A673 (cell line): Measurements from ENCODE around the gene CLEC12A. TPM values are rescaled to one million over a fixed set of nuclear protein-coding genes. Genes with fewer than 3 reads are reported as not detected.
"Not testable (repeated sequence)": the region's sequence is repeated elsewhere in the genome, so short reads cannot be mapped to it uniquely, and the experiment has no call there.

Experiments
- BruUV-seq: library from RNA; stranded (reverse); fragments of 400-500 nt; replicated peaks from 2 replicates; lab custom pipeline; 2021; lab: Mats Ljungman, UMichigan
- CTCF ChIA-PET: fragments of 300-600 bp; sonication (Branson Sonifier 250); formaldehyde crosslinking; loops from one replicate; lab custom pipeline; 2022; ENCODE audit warnings: antibody characterized with exemption; lab: Charles Lee
- POLR2A ChIA-PET: fragments of 300-600 bp; sonication (Branson Sonifier 250); formaldehyde crosslinking; loops from one replicate; lab custom pipeline; 2022; ENCODE audit warnings: antibody characterized with exemption; ENCODE audit not compliant: low non-redundant PET; lab: Charles Lee
- DNase-seq: peaks from one replicate; pipeline ENCODE4 v3.0.0-alpha.2; 2015; ENCODE audit warnings: low spot score
- H3K27ac ChIP-seq: fragments of 200-600 bp; sonication (generic); 2 replicates; pipeline ENCODE4 v1.5.1; 2016; ENCODE audit warnings: mixed run types, low read depth, mild to moderate bottlenecking, mixed read lengths, antibody characterized with exemption, low read length; ENCODE audit not compliant: poor library complexity, severe bottlenecking
- H3K27me3 ChIP-seq: fragments of 200-600 bp; sonication (generic); replicated peaks from 2 replicates; pipeline ENCODE4 v1.6.1; 2017; ENCODE audit warnings: mixed run types, low read depth, mild to moderate bottlenecking, mixed read lengths, antibody characterized with exemption, low read length; ENCODE audit not compliant: insufficient read depth, poor library complexity
- H3K36me3 ChIP-seq: fragments of 200-600 bp; sonication (generic); 2 replicates; pipeline ENCODE4 v1.6.1; 2016; ENCODE audit warnings: mixed run types, mild to moderate bottlenecking, mixed read lengths, antibody characterized with exemption, low read length; ENCODE audit not compliant: insufficient read depth, poor library complexity, severe bottlenecking
- H3K4me1 ChIP-seq: fragments of 200-600 bp; sonication (generic); 2 replicates; pipeline ENCODE4 v1.6.1; 2017; ENCODE audit warnings: mixed run types, mild to moderate bottlenecking, mixed read lengths, antibody characterized with exemption, low read length; ENCODE audit not compliant: insufficient read depth, poor library complexity, severe bottlenecking
- H3K4me3 ChIP-seq: fragments of 200-600 bp; sonication (generic); 2 replicates; pipeline ENCODE4 v1.5.1; 2016; ENCODE audit warnings: low read depth, mixed run types, mild to moderate bottlenecking, mixed read lengths, low read length; ENCODE audit not compliant: poor library complexity, severe bottlenecking
- H3K9me3 ChIP-seq: fragments of 200-600 bp; sonication (generic); 2 replicates; pipeline ENCODE4 v1.6.1; 2016; ENCODE audit warnings: mixed run types, low read depth, mild to moderate bottlenecking, mixed read lengths, antibody characterized with exemption, low read length; ENCODE audit not compliant: poor library complexity, severe bottlenecking
- EZH2 ChIP-seq: fragments of 200-600 bp; sonication (generic); IDR thresholded peaks from 2 replicates; pipeline ENCODE4 v1.6.1; 2017; ENCODE audit warnings: borderline replicate concordance, low read depth, mild to moderate bottlenecking, mixed read lengths, antibody characterized with exemption, low read length; ENCODE audit not compliant: poor library complexity, severe bottlenecking
- intact Hi-C: fragments of 100-400 bp; cut with micrococcal nuclease; formaldehyde crosslinking; loops from one replicate; pipeline ENCODE4 v1.10.0; 2022; ENCODE audit not compliant: unreplicated experiment
- total RNA-seq: library from RNA; stranded (reverse); gene quantifications from 2 replicates; pipeline ENCODE4 v1.2.3, GENCODE V29; 2021
- TF ChIP-seq, protein P1 (sequence below): fragments of 300-800, 200-600 bp; sonication (generic); conservative IDR thresholded peaks from 2 replicates; pipeline ENCODE4 v1.5.1; 2017; ENCODE audit warnings: low read depth, mild to moderate bottlenecking, antibody characterized with exemption, low read length, moderate library complexity, mixed read lengths

CLEC12A gene
- total RNA-seq, 1 experiment from 2014 or later, result not detected

DNA sequence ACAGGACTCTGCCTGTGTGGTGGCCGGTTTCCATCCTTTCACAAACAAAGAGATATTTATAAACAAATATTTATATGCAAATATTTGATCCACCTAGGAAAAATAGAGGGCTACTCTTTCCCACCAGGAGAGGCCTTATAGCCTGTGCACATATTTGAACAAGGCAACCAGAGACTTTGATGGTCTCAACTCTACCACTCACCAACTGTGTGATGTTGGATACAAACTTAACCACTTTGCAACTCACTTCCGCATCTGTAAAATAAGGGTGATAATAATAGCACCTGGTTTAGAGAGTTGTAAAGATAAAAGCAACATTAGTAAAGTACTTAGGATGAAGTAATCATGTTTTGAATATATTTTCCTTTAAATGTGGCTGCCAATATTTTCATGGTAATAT lies 1.5 kb upstream of the CLEC12A start:
- no peak for DNase-seq
- ChIA-PET POLR2A (no interaction called here), CTCF (no interaction called here)
- BruUV-seq, result no TSS peak
- intact Hi-C loops, result no loop called here
- Histone ChIP-seq H3K36me3 (no peaks in the 10 kb centered on the region), H3K9me3 (no peaks in the 10 kb centered on the region), H3K27me3 (peaks cover 7% of the 10 kb centered on the region), H3K4me1 (no peaks in the 10 kb centered on the region), H3K4me3 (no peak overlapping the region), H3K27ac (no peak overlapping the region)
- TF ChIP-seq, protein P1, sequence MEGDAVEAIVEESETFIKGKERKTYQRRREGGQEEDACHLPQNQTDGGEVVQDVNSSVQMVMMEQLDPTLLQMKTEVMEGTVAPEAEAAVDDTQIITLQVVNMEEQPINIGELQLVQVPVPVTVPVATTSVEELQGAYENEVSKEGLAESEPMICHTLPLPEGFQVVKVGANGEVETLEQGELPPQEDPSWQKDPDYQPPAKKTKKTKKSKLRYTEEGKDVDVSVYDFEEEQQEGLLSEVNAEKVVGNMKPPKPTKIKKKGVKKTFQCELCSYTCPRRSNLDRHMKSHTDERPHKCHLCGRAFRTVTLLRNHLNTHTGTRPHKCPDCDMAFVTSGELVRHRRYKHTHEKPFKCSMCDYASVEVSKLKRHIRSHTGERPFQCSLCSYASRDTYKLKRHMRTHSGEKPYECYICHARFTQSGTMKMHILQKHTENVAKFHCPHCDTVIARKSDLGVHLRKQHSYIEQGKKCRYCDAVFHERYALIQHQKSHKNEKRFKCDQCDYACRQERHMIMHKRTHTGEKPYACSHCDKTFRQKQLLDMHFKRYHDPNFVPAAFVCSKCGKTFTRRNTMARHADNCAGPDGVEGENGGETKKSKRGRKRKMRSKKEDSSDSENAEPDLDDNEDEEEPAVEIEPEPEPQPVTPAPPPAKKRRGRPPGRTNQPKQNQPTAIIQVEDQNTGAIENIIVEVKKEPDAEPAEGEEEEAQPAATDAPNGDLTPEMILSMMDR, result no peak
- no peak for TF ChIP-seq EZH2

- no peak for DNase-seq
- CTCF ChIA-PET, result no interaction called here
- Histone ChIP-seq H3K36me3 (no peaks in the 10 kb centered on the region), H3K27me3 (peaks cover 7% of the 10 kb centered on the region), H3K4me1 (no peaks in the 10 kb centered on the region), H3K4me3 (no peak overlapping the region), H3K27ac (no peak overlapping the region), H3K9me3 (no peaks in the 10 kb centered on the region)
- intact Hi-C loops, result no loop called here
- POLR2A ChIA-PET, result no interaction called here
- TF ChIP-seq, protein P1, result no peak
- no peak for TF ChIP-seq EZH2
- BruUV-seq, result no TSS peak
Measured at GRCh38 chr12:9973949-9974348, 2.7 kb downstream of the CLEC12A start.

- H3K4me1 ChIP-seq, H3K27ac ChIP-seq, H3K9me3 ChIP-seq, POLR2A ChIA-PET, DNase-seq, intact Hi-C loops, CTCF ChIA-PET, H3K36me3 ChIP-seq, H3K4me3 ChIP-seq, BruUV-seq: not testable (repeated sequence)
- peaks cover 13% of the 10 kb centered on the region for H3K27me3 ChIP-seq
Measured at GRCh38 chr12:9974731-9975130, 3.5 kb downstream of the CLEC12A start.

GRCh38 chr12:9975614-9976013 lies 4.4 kb downstream of the CLEC12A start:
- Histone ChIP-seq H3K4me1 (no peaks in the 10 kb centered on the region), H3K36me3 (no peaks in the 10 kb centered on the region), H3K4me3 (no peak overlapping the region), H3K27ac (no peak overlapping the region), H3K9me3 (no peaks in the 10 kb centered on the region), H3K27me3 (peaks cover 15% of the 10 kb centered on the region)
- CTCF ChIA-PET, result no interaction called here
- BruUV-seq, result no TSS peak
- TF ChIP-seq, protein P1, result no peak
- no peak for TF ChIP-seq EZH2
- POLR2A ChIA-PET, result no interaction called here
- intact Hi-C loops, result no loop called here
- no peak for DNase-seq

DNA sequence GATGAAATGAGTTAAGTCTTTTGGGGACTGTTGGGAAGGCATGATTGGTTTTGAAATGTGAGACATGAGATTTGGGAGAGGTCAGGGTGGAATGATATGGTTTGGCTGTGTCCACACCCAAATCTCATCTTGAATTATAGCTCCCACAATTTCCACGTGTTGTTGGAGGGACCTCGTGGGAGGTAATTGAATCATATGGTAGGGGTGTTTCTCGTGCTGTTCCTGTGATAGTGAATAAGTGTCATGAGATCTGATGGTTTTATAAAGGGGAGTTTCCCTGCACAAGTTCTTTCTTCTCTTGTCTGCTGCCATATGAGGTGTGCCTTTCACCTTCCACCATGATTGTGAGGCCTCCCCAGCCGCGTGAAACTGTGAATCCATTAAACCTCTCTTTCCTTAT lies 5.4 kb downstream of the CLEC12A start:
- H3K27ac ChIP-seq, H3K36me3 ChIP-seq, H3K4me3 ChIP-seq, CTCF ChIA-PET, DNase-seq, H3K4me1 ChIP-seq, POLR2A ChIA-PET, H3K9me3 ChIP-seq, intact Hi-C loops, BruUV-seq: not testable (repeated sequence)
- peaks cover 15% of the 10 kb centered on the region for H3K27me3 ChIP-seq
